HG03460 (cell line): Measurements from ENCODE around the gene TNFSF12.
A peak's percentile ranks its signal among the peaks of the same experiment; 100 is the strongest.

Experiments used
- ATAC-seq: cut with Tn5 transposase; IDR thresholded peaks from one replicate; pipeline ENCODE4 v1.9.1; 2021; ENCODE audit not compliant: unreplicated experiment

TNFSF12 gene

DNA sequence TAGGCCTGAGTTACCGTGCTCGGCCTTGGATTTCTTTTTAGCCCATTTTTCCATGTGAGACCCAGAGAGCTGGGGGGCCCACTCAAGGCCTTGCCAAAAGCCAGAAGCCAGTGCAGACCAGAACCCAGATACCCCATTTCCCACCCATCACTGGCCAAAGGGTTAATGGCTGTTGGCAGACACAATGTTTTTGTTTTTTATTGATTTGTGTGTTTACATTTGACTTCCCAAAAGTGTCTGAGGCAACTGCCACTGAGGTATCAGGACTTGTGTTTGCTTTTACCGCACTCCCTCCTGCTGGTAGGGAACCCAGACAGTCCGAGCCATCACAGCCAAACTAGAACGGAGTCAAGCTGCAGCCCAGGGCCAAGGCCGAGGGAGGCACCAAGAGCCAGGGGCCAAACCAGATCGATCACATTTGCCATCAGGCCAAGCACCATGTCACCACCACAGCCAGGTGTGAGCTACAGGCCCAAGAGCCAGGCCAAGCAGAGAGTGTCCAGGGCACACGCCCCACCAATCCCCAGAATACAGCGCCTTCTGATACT, 7.7 kb upstream of the TNFSF12 start:
- ATAC-seq, result no peak

- no peak for ATAC-seq
These were observed 3.9 kb upstream of the TNFSF12 start for GRCh38 chr17:7544911-7545310.

DNA sequence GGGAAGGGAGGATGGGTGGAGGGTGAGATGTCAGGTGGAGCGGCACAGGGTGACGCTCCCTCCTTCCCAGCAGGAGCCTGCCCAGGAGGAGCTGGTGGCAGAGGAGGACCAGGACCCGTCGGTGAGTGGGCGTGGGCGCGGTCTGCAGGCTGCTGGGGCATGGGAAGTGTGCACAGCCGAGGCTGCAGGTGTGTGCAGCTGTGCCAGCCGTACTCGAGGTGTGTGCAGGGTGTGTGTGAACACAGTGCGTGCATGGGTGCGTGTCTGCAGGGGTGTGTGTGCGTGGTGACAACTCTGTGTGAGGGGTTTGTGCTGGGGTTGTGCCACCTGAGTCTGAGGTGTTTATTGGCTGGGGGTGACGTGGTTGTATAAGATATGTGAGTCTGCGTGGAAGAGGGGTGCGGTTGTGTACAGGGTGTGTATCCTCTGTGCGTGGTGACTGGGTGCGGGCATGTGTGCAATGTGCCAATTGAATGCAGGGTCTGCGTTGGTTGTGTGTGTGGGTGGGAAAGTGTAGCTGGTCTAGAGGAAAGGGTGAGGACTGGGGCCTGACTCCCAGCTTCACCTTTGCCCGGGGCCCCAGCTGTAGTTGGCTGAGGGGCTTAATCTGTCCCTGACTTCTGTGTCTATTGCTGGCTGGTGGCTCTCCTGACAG, 670 bp downstream of the TNFSF12 start:
- no peak for ATAC-seq

DNA sequence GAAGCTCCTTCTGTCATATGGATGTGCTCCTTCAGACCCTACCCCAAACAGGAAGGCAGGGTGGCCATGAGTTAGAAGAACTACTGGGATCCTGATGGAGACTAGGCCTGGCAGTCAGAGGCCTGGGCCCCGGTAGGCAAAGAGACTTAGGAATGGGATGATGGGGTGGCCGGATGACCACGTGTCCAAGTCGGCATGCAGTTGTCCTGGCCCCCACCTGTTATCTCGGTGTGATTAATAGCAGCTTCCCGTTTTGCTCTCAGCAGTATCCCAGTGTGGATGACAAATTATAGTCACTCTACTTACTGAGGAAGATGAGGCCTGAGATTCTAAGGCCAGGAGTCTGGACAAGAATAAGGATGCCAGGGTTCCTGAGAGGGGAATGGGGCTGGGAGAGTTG, 1.5 kb downstream of the TNFSF12 start:
- ATAC-seq, result no peak

GRCh38 chr17:7551396-7551795, 2.5 kb downstream of the TNFSF12 start:
- no peak for ATAC-seq

- peak; percentile 69 for ATAC-seq
These were observed 3.8 kb downstream of the TNFSF12 start for GRCh38 chr17:7552621-7553051.

GRCh38 chr17:7553356-7553755, 4.5 kb downstream of the TNFSF12 start:
- no peak for ATAC-seq

GRCh38 chr17:7555320-7555948, 6.6 kb downstream of the TNFSF12 start:
- no peak for ATAC-seq

DNA sequence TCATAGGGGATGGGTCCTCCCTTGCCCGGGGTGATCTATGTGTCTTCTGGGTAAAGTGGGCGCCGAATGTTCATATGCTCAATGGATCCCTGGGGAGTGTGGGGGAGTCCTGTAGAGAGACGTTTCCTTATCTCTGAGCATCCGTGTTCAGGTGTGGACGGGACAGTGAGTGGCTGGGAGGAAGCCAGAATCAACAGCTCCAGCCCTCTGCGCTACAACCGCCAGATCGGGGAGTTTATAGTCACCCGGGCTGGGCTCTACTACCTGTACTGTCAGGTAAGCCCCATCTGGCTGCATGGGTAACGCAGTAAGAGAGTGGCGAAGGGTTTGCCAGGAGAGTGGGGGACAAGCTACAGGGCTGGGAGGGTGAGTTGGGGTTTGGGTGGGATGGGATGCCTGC, 7.8 kb downstream of the TNFSF12 start:
- no peak for ATAC-seq

DNA sequence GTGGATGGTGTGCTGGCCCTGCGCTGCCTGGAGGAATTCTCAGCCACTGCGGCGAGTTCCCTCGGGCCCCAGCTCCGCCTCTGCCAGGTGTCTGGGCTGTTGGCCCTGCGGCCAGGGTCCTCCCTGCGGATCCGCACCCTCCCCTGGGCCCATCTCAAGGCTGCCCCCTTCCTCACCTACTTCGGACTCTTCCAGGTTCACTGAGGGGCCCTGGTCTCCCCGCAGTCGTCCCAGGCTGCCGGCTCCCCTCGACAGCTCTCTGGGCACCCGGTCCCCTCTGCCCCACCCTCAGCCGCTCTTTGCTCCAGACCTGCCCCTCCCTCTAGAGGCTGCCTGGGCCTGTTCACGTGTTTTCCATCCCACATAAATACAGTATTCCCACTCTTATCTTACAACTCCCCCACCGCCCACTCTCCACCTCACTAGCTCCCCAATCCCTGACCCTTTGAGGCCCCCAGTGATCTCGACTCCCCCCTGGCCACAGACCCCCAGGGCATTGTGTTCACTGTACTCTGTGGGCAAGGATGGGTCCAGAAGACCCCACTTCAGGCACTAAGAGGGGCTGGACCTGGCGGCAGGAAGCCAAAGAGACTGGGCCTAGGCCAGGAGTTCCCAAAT, 8.4 kb downstream of the TNFSF12 start:
- no peak for ATAC-seq

DNA sequence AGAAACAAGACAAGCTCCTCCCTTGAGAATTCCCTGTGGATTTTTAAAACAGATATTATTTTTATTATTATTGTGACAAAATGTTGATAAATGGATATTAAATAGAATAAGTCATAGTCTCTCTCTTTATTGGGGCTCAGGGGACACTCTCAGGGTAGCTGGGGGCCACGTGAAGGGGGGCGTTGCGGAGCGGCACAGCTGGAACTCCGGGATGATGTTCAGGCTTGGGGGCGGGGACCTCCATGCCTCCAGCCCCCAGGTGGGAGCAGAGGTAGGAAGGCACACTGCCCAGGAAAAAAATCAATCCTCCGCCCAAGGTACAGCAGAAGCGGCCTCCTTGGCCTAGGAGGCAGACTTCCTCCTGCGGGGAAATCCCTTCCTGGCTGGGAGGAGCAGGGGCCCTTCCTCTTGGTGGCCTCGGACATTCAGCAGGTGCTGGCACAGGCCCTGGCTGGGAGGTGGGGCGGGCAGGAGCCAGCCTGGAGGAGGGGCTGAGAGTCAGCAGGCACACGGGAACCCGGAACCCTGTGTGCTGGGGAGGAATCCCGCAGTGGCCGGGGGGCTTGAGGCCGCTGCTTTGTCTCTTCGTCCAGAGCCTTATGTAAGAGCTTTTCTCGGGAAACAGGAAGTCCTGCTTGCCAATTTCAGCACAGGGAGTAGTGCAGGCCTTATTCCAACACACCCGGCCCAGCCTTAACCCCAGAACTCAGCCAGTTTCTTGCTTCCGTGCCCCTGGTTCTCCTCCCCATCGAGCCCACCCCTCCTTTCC, 9.1 kb downstream of the TNFSF12 start:
- peak; percentile 33 for ATAC-seq

DNA sequence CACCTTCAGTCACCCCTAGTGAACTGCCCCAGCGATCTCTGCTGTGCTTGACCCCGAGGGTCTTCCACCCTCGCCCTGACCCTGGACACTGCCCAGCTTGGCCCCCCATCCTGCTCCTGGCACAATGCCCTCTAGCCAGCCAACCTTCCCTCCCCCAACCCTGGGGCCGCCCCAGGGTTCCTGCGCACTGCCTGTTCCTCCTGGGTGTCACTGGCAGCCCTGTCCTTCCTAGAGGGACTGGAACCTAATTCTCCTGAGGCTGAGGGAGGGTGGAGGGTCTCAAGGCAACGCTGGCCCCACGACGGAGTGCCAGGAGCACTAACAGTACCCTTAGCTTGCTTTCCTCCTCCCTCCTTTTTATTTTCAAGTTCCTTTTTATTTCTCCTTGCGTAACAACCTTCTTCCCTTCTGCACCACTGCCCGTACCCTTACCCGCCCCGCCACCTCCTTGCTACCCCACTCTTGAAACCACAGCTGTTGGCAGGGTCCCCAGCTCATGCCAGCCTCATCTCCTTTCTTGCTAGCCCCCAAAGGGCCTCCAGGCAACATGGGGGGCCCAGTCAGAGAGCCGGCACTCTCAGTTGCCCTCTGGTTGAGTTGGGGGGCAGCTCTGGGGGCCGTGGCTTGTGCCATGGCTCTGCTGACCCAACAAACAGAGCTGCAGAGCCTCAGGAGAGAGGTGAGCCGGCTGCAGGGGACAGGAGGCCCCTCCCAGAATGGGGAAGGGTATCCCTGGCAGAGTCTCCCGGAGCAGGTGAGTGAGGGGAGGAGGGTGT, 9.9 kb downstream of the TNFSF12 start, which contains the start of gene TNFSF13:
Gene TNFSF13 (plus strand): TSS at position 207 of the 776 bp plus-strand sequence. CDS start 290 bp downstream, at position 497.
- ATAC-seq, result no peak

GRCh38 chr17:7559320-7560171, 10.7 kb downstream of the TNFSF12 start:
- ATAC-seq, result no peak

DNA sequence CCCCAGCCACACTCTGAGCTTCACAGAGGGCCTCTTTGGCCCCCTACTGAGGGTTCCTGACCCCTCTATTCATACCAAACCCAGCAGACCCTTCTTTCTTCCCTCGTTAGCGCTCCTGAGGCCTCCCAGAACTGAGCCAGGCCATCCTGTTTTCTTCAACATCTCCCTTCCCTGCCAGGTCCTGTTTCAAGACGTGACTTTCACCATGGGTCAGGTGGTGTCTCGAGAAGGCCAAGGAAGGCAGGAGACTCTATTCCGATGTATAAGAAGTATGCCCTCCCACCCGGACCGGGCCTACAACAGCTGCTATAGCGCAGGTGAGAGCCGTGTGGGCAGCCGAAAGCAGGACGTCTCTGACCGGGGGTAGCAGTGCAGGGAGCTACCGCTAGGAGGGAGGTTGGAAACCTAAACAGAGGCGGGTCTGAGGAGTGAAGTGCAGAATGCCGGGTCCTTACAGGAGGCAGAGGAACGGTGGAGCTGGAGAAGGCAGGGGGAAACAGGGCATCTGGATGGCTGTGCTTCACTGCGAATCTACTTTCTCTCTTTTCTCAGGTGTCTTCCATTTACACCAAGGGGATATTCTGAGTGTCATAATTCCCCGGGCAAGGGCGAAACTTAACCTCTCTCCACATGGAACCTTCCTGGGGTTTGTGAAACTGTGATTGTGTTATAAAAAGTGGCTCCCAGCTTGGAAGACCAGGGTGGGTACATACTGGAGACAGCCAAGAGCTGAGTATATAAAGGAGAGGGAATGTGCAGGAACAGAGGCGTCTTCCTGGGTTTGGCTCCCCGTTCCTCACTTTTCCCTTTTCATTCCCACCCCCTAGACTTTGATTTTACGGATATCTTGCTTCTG, 11.5 kb downstream of the TNFSF12 start:
- ATAC-seq, result no peak

- peak; percentile 41 for ATAC-seq
These were observed 12.2 kb downstream of the TNFSF12 start for GRCh38 chr17:7561028-7561575.

GRCh38 chr17:7561589-7562207, 12.8 kb downstream of the TNFSF12 start, which contains the start of gene SENP3:
SENP3 (plus strand) TSS chr17:7561919; CDS start chr17:7563077, 1,158 bp downstream.
- peak; percentile 54 for ATAC-seq

DNA sequence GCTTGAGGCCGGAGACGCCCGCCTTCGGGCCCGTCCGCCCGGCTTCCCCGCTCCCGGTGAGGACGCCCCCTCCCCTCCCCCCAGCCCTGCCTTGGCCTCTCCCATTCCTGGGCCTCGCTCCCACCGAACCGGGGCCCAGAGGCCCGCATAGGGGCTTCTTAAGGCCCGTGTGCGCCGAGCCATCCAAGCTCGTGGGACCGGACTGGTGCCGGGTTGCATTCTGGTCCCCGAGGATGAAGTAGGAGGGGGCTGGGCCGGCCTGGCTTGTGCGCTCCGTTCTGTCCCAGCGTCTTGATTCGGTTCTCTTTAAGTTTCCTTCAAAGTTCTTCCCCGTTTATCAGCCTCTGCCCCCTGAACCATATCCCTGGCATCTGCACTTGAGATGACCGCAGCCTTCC, 13.3 kb downstream of the TNFSF12 start:
- ATAC-seq, result no peak
